NCI-H2196 (cell line): ENCODE measurements around the gene CXADR.
"Not testable (repeated sequence)": the region's sequence is repeated elsewhere in the genome, so short reads cannot be mapped to it uniquely, and the experiment has no call there.

ENCODE experiments used
- DNase-seq: peaks from one replicate; lab custom pipeline; 2025; ENCODE audit not compliant: unreplicated experiment; lab: John Stamatoyannopoulos, UW

CXADR gene

DNA sequence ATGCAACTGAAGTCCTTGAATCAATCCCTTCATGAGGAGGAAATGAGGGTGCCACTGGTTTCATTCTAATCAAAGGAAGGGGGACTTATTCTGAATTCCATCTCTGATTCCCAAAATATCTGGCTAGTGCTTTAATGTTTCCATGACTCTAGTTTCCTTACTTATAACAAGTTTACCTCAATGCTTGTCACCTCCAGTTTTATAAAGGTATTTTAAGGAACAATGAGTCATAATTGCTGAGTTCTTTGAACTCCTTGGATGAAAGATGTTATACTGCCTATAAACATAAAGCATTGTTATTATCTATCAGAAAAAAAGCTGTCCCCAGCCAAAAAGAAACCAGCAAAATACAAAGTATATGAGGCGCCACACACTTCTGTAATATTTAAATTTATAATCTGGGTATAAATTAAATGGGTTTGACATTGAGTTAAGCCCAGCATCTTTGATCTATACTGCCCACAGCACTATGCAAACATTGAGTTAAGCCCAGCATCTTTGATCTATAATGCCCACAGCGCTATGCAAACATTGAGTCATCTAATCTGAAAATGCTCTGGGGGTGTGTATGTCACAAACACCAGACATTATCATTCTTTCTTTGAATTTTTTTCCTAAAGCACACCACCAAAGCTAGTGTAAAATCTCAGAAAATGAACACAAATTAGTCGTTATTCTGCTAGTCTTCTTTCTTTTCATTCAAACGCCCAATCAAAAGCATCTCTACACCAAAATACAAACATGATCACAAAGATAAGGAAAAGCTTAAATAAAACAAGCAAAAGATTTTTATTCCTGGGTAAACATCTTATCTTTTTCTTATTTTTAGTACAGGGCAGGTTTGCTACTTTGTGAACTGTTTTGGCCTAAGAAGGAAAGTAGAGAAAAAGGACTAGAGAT is 11.5 kb upstream of the CXADR start:
- DNase-seq: no peak

DNA sequence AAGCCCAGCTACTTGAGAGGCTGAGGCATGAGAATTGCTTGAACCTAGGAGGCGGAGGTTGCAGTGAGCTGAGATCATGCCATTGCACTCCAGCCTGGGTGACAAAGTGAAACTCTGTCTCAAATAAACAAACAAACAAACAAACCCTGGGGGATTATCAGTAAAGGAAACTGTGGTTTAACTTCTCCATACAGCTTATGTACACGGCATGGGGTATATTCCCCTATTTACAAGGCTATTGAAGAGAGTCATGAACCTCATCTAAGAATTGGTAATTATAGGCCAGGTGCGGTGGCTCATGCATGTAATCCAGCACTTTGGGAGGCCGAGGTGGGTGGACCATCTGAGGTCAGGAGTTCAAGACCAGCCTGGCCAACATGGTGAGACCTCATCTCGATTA is 9.9 kb upstream of the CXADR start:
- DNase-seq: not testable (repeated sequence)

GRCh38 chr21:17506951-17507350 is 5.9 kb upstream of the CXADR start:
- no peak for DNase-seq

GRCh38 chr21:17507591-17507990 is 5.3 kb upstream of the CXADR start:
- DNase-seq: no peak

- DNase-seq: peak; percentile 35
Observed at GRCh38 chr21:17513214-17514123, 626 bp downstream of the CXADR start.

DNA sequence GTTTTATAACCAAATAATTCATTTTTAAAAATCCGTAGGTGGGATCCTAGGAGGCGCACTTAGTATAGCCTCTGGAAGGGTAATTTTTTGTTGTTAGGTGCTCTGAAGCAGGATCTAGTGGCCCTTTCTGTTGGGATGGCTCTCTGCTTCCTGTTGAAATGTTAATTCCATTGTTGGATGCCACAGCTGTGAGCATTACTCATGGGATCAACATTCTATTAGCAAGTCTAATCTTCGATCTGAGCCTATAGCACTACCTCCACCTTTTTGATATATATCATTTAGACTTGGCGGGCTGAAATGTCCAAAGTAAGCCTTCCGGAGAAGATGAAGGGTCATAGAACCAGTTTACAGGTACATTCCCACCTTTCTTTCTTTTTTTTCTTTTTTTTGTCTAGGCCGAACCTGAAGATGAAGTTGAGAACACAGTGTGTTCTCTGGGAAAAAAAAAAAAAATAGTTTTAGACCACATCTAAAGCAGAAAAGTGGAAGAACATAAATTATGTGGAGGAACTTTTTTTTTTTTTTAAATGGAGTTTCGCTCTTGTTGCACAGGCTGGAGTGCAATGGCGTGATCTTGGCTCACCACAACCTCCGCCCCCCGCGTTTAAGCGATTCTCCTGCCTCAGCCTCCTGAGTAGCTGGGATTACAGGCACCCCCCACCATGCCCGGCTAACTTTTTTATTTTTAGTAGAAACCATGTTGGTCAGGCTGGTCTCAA is 1.4 kb downstream of the CXADR start:
- DNase-seq: no peak

- not testable (repeated sequence) for DNase-seq
Observed at GRCh38 chr21:17517008-17517407, 4.2 kb downstream of the CXADR start.

DNA sequence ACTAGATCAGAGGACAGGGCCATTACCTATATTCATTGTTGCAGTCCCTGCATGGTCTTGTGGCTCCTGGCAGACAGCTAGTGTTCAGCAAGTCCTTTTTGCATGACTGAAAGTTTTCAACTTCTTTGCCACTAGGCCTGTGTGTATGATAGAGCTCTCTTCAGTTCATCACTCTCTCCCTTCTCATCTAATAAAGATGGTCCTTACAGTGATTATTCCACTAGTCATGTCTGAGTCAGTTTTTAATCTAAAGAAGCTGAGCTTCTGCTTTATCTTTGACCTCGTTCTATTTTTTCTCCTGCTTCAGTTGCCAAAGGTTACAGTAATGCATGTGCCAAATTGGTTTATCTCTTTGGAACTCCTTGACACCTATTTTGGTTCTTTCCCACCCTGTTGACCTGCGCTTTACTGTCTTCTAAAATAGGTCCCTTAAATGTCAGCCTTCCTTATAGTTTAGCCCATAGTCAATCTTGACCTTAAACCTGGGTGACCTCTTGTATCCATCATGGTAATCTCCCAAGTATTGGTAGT is 6.4 kb downstream of the CXADR start:
- no peak for DNase-seq

GRCh38 chr21:17519965-17520609 is 7.2 kb downstream of the CXADR start:
- no peak for DNase-seq

DNA sequence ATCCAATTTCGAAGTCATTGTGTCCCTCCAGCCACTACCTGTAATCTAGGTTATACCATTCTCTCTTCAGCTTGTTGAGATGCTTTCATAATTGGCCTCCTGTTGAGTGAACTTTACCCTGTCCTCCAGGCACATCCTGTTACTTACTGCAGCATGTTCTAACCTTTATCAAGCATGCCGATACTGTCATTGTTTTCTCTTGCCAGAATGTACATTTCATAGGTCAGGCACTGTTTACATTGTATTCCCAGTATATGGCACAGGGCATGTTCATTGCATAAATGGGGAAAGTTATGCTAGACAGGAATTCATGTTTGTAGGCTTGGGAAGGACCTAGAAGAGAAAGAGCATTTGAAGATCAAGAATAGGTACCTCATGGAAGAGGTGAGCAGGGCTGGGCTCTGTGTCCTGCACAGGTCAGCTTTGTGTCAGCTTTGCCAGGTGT is 10.2 kb downstream of the CXADR start:
- no peak for DNase-seq

DNA sequence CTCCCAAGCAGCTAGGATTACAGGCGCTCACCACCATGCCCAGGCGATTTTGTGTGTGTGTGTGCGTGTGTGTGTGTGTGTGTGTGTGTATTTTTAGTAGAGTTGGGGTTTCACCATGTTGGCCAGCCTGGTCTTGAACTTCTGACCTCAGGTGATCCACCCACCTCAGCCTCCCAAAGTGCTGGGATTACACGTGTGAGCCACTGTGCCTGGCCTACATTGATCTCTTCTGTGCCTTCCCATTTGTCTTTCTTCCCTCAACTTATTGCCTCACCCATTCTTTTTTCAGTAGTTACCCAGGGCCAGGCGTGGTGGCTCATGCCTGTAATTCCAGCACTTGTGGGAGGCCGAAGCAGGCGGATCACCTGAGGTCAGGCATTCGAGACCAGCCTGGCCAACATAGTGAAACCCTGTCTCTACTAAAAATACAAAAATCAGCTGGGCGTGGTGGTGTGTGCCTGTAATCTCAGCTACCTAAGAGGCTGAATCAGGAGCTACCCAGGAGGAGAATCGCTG is 11.2 kb downstream of the CXADR start:
- DNase-seq: not testable (repeated sequence)

DNA sequence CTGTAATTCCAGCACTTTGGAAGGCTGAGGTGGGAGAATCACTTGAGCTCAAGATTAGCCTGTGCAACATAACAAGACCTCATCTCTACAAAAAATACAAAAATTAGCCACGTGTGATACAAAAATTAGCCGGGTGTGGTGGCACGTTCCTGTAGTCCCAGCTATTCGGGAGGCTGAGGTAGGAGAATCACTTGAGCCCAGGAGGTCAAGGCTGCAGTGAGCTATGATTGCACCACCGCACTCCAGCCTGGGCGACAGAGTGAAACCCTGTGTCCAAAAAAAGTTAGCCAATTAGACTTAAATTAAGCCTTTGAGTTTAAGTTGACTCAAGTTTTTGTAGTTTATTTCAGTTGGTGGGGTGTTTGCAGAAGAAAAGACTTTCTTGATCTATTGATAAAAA is 11.8 kb downstream of the CXADR start:
- DNase-seq: no peak

DNA sequence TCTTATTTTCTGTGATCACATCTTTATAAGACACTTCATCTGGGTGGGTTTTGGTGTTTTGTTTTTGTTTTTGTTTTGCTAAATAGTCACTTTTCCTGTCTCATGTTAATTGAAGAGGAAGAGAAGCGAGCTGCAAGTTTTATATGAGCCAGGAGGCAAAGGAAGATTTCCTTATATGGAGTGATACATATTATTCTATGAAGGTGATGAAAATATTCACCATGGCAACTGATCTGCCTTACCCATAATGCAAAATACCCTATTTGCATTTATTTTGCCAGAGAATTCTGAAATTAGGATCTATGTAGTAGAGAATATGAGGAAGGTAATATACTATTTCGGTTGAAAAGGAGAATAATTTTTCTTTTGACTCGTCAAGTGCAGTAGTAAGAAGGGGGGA is 13.9 kb downstream of the CXADR start:
- no peak for DNase-seq

GRCh38 chr21:17527240-17527639 is 14.4 kb downstream of the CXADR start:
- no peak for DNase-seq

- no peak for DNase-seq
Observed at GRCh38 chr21:17527711-17528110, 14.9 kb downstream of the CXADR start.

DNA sequence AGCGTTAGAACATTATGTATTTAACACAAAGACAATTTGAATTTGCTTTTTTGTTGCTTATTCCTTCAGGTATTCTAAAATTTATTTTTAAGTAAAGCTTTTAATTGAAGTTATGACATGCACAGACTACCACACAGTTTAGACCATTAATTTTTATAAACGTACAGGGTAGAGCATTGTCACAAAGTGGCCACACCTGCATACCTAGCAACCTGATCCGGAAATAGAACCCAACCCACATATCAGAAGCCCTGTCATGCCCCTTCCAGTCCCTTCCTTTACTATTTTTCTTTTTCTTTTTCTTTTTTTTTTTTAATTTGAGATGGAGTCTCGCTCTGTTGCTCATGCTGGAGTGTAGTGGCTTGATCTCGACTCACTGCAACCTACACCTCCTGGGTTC is 16.8 kb downstream of the CXADR start:
- DNase-seq: no peak

DNA sequence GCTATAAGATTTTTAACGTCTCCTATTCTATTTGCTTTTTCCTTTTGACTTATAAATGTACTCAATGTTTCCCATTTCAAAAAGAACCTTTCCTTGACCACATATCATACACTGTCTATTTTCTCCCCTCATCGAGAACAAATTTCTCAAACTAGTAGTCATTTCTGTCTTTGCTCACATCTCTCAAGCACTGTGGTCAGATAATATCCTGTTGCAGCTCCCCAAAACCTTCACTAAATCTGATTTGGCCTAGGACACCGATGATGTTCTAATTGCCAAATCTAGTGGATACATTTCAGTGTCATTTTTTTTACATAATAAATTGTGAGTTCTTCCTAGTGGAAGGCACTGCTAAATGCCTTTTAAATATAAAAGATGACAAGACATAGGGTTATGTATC is 19.4 kb downstream of the CXADR start:
- DNase-seq: no peak

GRCh38 chr21:17536381-17536780 is 23.5 kb downstream of the CXADR start:
- no peak for DNase-seq

GRCh38 chr21:17537299-17537698 is 24.5 kb downstream of the CXADR start:
- DNase-seq: no peak

DNA sequence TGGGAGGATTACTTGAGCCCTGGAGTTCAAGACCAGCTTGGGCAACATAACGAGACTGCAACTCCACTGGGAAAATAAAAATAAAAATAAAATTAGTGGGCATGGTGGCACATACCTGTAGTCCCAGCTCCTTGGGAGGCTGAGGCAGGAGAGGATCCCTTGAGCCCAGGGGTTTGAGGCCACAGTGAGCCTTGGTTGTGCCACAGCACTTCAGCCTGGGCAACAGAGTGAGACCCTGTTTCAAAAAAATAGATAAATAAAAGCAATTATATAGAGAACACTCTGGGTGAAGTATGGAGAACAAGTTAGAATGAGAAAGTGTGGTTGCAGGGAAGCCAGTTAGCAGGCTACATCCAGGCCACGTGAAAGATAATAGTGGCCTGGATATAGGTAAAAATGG is 25.7 kb downstream of the CXADR start:
- DNase-seq: no peak
